K562 (cell line): ENCODE data around the gene KIZ. TPM values are rescaled to one million over a fixed set of nuclear protein-coding genes. Genes with fewer than 3 reads are reported as not detected.
A peak's percentile ranks its signal among the peaks of the same experiment; 100 is the strongest.

Experiments used
- CBFA2T2 ChIP-seq: fragments of 450-650 bp; conservative IDR thresholded peaks from 2 replicates; pipeline ENCODE4 v1.6.1; 2017; ENCODE audit warnings: mild to moderate bottlenecking
- DPF2 ChIP-seq: fragments of 450-650 bp; IDR thresholded peaks from 2 replicates; pipeline ENCODE4 v1.6.1; 2016
- GTF2F1 ChIP-seq: IDR thresholded peaks from 2 replicates; pipeline ENCODE4 v1.6.1; 2011; ENCODE audit warnings: low read depth, low read length, improper control_type of control experiment
- NCOR1 ChIP-seq: fragments of 450-650 bp; IDR thresholded peaks from 2 replicates; pipeline ENCODE4 v1.6.1; 2016; ENCODE audit warnings: mild to moderate bottlenecking, moderate library complexity
- TAL1 ChIP-seq: fragments of 450-650 bp; IDR thresholded peaks from 2 replicates; pipeline ENCODE4 v1.6.1; 2016; ENCODE audit warnings: mild to moderate bottlenecking
- TCF3 ChIP-seq: sonication (generic); formaldehyde crosslinking; IDR thresholded peaks from 2 replicates; pipeline ENCODE4 v1.4.0; 2020; ENCODE audit warnings: mild to moderate bottlenecking, missing genetic modification reagents
- polyA plus RNA-seq, 8 experiments: library from polyadenylated mRNA; depleted of rRNA in 4 of 8; stranded (reverse) in 5 of 8; unstranded in 3 of 8; fragments of >200 nt; fragmentation: Nextera tagmentation in 2 of 8; fragmentation: Illumina TruSeq in 1 of 8; extraction: Ambion mirVana in 2 of 8; extraction: Trizol in 1 of 8; gene quantifications; 2 replicates each; pipeline versions ENCODE4 v1.2.1 to v1.2.3, GENCODE V29; 2011 to 2014; ENCODE audit warnings: inconsistent platforms in 1 of 8, missing spikeins in 1 of 8
- total RNA-seq, 7 experiments: library from RNA; depleted of rRNA in 6 of 7; stranded (reverse); fragments of >200 nt in 6 of 7; fragmentation: Illumina TruSeq in 2 of 7; extraction: Trizol in 2 of 7; gene quantifications; 2 replicates each; pipeline versions ENCODE4 v1.2.1 to v1.2.3, GENCODE V29; 2011 to 2021; ENCODE audit warnings: low replicate concordance in 1 of 7
- TF ChIP-seq, protein P1 (sequence below), 2 experiments: fragments of 450-650 bp in 1 of 2; IDR thresholded peaks; 2 replicates each; pipeline ENCODE4 v1.6.1; 2011 to 2017; ENCODE audit warnings: low read depth in 2 of 2, antibody characterized with exemption in 1 of 2, borderline replicate concordance in 1 of 2, low read length in 1 of 2, mild to moderate bottlenecking in 1 of 2, mixed read lengths in 1 of 2; ENCODE audit not compliant: control insufficient read depth in 1 of 2
- TF ChIP-seq, protein P2 (sequence below): IDR thresholded peaks from 2 replicates; pipeline ENCODE4 v1.6.1; 2012; ENCODE audit warnings: low read depth, low read length, improper control_type of control experiment, borderline replicate concordance

The KIZ gene
- total and polyA plus RNA-seq, 9 of the 15 experiments (the other 6 are each of a cell fraction or from before 2014, with no cell fraction given), result 4.9 to 21.1 (median 13.5) TPM

DNA sequence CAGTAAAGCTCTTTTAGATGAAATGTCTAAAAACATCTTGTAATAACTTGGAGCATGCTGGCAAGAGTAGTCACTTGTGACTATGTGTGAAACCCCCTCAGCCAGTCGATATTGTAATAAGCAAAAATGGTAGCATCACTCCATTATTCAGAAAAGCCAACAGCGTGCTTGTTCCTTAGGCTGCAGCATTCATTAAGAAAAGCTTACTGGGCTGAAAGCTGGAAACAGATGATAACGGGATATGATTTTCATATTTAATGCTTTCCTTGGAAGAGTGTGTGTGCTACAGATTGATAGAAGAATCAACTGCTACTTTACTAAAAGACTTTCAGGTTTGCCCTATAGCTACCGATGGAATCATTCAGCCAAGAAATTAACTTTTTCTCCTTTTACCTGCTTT is 20.3 kb downstream of the KIZ start (continued):
- TF ChIP-seq, protein P1, sequence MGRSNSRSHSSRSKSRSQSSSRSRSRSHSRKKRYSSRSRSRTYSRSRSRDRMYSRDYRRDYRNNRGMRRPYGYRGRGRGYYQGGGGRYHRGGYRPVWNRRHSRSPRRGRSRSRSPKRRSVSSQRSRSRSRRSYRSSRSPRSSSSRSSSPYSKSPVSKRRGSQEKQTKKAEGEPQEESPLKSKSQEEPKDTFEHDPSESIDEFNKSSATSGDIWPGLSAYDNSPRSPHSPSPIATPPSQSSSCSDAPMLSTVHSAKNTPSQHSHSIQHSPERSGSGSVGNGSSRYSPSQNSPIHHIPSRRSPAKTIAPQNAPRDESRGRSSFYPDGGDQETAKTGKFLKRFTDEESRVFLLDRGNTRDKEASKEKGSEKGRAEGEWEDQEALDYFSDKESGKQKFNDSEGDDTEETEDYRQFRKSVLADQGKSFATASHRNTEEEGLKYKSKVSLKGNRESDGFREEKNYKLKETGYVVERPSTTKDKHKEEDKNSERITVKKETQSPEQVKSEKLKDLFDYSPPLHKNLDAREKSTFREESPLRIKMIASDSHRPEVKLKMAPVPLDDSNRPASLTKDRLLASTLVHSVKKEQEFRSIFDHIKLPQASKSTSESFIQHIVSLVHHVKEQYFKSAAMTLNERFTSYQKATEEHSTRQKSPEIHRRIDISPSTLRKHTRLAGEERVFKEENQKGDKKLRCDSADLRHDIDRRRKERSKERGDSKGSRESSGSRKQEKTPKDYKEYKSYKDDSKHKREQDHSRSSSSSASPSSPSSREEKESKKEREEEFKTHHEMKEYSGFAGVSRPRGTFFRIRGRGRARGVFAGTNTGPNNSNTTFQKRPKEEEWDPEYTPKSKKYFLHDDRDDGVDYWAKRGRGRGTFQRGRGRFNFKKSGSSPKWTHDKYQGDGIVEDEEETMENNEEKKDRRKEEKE (IDR thresholded peaks at IDR 0.05; ENCODE audit: borderline replicate concordance in 1 of 2, control insufficient read depth in 1 of 2, low read depth in 2 of 2, low read length in 1 of 2), result no peak
- TF ChIP-seq TAL1, result peak; percentile 79
- TF ChIP-seq DPF2, result peak; percentile 68
- no peak for TF ChIP-seq GTF2F1
- TF ChIP-seq, protein P2, sequence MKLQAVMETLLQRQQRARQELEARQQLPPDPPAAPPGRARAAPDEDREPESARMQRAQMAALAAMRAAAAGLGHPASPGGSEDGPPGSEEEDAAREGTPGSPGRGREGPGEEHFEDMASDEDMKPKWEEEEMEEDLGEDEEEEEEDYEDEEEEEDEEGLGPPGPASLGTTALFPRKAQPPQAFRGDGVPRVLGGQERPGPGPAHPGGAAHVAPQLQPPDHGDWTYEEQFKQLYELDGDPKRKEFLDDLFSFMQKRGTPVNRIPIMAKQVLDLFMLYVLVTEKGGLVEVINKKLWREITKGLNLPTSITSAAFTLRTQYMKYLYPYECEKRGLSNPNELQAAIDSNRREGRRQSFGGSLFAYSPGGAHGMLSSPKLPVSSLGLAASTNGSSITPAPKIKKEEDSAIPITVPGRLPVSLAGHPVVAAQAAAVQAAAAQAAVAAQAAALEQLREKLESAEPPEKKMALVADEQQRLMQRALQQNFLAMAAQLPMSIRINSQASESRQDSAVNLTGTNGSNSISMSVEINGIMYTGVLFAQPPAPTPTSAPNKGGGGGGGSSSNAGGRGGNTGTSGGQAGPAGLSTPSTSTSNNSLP, result peak; percentile 38; the same call in 1 of the 2 replicates
- peak; percentile 62 for TF ChIP-seq NCOR1
- peak; percentile 76 for TF ChIP-seq TCF3 (CRISPR knock-in tag)
- TF ChIP-seq CBFA2T2, result peak; percentile 62
